Embryonic facial prominence (tissue), 1 donor: ENCODE measurements around the gene FAM20A.
A peak's percentile ranks its signal among the peaks of the same experiment; 100 is the strongest.
"Not testable (repeated sequence)": the region's sequence is repeated elsewhere in the genome, so short reads cannot be mapped to it uniquely, and the experiment has no call there.

Source experiments
- DNase-seq: peaks from one replicate; pipeline ENCODE4 v3.0.0-alpha.2; 2016; ENCODE audit errors: extremely low spot score

FAM20A gene

DNA sequence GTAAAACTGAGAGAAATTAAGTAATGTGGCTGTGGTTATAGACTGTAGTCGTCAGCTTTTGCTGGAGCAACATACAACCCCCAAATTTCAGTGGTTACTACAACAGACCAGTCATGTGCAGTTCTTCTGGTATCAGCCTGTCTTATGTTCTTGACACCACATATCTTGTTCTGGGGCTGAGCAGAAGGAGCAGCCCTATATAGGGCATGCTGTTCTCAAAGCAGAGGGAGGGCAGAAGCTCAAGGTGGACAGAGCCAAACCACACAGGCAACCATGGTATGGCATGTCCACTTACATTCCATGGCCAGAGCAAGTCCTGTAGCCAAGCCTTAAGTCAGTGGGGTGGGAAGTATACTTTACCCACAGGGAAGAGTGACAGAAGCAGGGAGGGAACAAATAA, 81.3 kb downstream of the FAM20A start:
- DNase-seq, result no peak

DNA sequence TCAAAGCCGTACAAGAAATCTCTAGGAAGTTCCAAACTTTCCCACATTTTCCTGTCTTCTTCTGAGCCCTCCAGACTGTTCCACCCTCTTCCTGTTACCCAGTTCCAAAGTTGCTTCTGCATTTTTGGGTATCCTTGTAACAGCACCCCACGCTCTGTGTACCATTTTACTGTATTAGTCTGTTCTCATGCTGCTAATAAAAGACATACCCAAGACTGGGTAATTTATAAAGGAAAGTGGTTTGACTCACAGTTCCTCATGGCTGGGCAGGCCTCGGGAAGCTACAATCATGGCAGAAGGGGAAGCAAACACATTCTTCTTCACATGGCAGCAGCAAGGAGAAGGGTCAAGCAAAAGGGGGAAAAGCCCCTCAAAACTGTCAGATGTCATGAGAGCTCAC, 82.1 kb downstream of the FAM20A start:
- not testable (repeated sequence) for DNase-seq

DNA sequence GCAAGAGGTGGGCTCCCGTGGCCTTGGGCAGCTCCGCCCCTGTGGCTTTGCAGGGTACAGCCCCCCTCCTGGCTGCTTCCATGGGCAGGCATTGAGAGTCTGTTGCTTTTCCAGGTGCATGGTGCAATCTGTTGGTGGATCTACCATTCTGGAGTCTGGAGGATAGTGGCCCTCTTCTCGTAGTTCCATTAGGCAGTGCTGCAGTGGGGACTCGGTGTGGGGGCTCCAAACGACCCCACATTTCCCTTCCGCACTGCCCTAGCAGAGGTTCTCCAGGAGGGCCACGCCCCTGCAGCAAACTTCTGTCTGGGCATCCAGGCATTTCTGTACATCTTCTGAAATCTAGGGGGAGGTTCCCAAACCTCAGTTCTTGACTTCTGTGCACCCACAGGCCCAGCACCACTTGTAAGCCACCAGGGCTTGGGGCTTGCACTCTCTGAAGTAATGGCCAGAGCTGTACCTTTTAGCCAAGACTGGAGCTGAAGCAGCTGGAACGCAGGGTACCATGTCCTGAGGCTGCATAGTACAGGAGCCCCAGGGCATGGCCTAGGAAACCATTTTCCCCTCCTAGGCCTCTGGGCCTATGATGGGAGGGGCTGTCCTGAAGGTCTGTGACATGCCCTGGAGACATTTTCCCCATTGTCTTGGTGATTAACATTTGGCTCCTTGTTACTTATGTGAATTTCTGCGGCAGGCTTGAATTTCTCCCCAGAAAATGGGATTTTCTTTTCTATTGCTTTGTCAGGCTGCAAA, 82.9 kb downstream of the FAM20A start:
- DNase-seq, result no peak

DNA sequence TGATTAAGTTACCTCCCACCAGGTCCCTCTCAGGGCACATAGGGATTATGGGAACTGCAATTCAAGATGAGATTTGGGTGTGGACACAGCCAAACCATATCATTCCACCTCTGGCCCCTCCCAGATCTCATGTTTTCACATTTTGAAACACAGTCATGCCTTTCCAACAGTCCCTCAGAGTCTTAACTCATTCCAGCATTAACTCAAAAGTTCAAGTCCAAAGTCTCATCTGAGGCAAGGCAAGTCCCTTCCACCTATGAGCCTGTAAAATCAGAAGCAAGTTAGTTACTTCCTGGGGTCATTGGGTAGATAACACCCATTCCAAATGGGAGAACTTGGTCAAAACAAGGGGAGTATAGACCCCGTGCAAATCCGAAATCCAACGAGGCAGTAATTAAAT, 83.6 kb downstream of the FAM20A start:
- not testable (repeated sequence) for DNase-seq

DNA sequence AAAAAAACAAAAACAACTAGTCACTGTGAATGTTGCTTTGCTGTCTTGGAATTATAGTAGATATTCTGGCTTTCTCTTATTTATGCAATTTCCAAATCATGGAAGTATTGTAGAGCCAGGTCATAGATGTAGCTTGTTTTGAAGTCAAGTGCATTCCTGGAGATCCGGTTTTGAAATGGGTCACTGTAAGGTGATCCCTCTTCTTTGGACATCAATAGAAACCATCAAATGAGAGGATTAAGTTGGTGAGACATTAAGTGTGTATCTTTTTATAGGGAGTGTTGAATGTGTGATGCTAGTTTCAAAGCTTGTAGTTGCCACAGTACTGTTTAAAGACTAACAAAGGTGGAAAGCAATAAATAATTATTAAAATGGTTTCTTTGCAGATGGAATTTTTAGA, 84.4 kb downstream of the FAM20A start:
- DNase-seq, result no peak

DNA sequence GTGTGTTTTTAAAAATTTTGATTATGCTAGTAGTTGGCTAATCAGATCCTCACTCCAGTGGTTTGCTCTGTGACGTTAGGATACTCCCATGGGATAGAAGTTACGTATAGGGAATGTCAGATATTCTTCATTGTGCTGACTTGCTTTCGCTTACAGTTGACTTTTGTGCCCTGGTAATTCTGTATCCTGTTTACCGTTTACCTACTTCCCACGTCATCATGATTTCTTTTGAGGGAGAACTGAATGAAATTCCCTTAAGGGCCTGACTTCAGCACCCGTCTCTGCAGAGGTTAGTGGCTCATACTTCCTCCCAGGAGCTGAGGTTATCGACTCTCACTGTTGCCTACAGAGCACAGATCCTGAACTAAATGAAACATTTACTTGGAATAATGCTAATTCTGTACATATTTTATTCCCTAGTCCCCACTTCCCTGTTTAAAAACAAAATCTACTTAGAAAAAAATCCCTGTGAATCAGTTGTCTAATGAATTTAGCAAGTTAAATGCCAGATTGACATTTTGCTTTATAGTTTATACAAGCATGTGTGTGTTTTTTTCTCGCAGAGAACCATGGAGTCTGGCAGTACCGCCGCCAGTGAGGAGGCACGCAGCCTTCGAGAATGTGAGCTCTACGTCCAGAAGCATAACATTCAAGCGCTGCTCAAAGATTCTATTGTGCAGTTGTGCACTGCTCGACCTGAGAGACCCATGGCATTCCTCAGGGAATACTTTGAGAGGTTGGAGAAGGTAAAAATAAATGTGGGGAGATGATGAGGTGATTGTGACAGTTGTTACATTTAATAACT, 86.1 kb downstream of the FAM20A start:
- DNase-seq, result no peak

DNA sequence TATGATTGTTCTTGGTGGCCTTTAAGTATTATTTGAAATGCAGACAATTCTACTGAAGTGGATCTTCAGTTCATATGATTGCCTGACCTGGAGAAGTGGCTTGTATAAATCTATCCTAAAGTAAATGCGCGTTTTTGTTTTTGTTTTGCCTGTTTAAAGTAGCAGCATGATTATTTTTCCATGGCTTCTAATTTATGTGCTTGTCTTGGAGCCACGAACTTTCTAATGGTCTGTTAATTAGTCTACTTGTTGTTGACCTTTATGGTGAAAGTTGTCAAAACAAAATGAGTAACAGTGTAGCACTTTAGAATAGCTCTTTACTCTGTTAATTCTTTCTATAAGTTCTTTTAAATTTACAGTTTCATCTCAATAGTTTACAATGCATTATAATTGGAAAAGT, 87.2 kb downstream of the FAM20A start:
- no peak for DNase-seq

DNA sequence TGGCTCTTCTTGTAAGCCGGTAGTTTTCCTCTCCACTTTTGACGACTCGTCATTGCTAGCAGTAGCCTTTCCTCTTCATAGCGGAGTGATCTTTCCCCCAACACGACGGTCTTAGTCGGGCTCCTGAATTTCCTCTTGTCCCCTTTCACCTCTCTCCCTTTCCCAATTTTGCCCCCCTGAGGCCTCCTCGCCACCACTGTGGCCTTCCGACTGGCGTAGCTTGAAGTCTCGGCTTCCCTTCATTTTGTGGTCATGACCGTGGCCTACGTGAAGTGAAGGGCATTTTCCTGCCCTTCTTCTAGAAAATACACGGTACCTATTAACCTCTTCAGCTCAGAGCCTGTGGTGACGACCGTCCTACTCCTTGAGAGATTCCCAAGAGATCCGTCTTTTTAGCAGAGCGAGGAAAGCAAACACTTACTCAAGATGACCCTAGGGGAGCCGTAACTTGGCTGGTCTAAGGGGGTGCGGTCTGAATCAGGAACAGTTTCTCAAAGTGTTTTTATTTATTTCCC, 88.2 kb downstream of the FAM20A start:
- DNase-seq, result peak; percentile 27

DNA sequence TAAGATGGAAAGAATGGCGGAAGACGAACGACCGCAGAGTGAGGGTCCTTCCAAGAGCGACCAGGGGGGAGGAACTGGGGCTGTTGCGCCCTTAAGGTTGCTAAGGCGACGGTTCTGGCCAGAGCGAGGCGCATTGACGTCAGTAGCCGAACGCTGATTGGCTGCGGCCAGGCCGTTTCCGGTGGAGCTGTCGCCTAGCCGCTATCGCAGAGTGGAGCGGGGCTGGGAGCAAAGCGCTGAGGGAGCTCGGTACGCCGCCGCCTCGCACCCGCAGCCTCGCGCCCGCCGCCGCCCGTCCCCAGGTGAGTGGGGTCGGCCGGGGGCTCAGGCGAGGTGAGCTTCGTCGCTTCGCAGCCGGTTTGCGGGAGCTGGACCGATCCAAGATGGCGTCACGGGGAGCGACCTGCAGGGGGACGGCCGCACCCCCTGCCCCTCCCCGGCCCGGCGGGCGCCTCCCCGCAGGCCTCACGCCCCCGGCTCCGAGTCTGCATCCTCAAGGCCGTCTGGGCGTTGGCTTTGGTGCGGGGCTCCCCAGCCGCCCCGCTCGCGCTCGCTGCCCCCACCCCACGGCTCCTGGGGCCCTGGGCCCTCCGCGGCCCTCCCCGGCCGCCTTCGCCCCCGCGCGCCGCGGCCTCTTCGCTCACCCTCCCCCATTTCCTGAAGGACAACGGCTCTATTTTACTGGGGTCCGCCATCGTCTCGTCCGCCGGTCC, 88.8 kb downstream of the FAM20A start, which contains the start of gene PRKAR1A:
PRKAR1A (plus strand) TSS at position 184 of the 713 bp plus-strand sequence. CDS start 2,970 bp downstream, outside the sequence.
- DNase-seq, result peak; percentile 95

DNA sequence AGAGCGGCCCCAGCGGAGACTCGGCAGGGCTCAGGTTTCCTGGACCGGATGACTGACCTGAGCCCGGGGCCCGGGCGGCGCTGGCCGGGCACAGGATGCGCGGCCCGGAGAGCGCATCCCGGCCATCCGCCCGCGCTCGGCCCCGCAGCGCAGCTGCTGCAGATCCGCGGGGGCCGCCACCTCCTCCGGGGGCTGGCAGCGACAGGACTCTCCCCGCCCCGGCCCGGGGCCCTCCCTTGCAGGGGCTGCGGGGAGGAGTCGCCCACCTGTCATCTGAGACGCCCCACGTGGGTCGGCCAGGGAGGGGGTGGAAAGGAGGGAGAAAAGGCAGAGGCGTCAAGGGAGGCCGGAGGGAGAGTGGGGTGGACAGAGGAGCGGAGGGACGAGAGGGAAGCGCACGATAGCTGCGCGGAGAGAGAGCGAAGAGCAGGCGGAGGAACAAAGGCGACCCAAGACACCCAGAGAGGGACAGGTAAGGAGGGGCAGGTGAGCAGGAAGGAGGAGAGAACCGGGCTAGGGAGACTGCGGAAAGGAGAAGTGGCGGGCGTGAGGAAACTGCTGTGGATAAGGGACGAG, 89.4 kb downstream of the FAM20A start:
- DNase-seq, result peak; percentile 75

DNA sequence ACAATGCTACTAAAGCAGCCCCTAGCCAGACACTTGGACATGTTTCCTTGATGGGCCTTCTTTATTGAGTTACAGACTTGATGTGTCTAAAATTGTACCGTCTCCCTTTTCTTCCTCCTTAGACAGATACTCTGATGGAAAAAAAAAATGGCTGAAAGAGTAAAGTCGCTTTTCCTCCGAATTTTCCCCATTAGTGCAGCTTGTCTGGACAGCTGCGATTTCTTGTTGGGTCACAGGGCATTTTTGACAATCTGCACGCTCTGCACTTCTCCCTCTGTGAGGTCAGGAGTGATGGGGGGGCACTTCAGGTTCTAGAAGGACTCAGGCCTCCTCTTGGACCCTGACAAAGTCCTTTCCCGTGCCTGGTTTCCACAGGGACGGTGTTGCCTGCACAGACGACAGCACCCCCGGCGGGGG, 89.9 kb downstream of the FAM20A start:
- no peak for DNase-seq

DNA sequence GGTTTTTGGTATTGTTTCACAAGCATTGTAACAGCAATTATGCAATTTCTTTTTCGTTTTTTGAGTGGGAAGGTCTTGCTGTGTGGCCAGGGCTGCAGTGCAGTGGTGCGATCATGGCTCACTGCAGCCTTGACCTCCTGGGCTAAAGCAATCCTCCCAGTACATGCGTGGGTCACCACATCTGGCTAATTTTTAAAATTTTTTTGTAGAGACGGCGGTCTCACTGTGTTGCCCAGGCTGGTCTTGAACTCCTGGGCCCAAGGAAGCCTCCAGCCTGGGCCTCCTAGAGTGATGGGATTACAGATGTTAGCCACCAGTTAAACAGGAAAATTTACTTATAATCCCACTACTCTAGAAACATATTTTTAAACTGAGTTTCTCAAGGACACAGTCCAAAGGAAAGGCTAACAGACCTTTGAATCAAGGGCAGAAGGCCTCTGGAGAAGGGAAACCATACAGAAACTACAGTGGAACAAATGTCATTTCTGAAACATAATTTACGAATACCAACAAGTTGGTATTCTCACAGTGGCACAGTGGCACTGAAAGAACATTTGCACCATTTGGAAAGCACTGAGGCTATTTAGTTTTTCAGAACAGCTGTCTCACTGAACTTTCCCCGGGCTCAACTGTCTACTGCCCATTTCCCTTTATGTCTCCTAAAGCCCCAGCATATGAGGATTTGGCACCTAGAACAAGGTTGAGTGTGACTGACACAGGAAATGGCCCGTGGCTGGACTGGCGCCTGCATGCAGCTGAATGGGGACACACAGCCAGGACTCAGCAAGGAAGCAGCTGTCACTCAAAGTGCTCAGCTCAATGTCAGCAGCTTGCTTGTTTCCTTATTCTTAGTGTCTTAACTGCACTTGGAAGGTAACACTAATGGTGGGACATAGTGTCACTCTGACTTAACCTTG, 91.8 kb downstream of the FAM20A start:
- DNase-seq, result no peak

DNA sequence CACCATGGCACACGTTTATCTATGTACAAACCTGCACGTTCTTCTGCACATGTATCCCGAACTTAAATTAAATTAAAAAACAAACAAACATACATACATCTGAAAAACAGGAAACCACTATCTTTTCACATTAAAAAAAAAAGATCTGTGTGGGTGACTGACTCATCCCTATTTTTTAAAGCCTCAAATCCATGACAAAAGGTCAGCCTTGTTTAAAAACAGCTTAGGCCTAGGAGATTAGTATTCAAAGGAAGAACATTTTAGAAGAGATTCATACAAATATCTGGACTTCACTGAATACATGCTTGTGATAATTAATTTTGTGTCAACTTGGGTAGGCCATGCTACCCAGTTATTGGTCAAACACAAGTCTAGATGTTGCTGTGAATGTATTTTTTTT, 93.6 kb downstream of the FAM20A start:
- DNase-seq, result no peak

DNA sequence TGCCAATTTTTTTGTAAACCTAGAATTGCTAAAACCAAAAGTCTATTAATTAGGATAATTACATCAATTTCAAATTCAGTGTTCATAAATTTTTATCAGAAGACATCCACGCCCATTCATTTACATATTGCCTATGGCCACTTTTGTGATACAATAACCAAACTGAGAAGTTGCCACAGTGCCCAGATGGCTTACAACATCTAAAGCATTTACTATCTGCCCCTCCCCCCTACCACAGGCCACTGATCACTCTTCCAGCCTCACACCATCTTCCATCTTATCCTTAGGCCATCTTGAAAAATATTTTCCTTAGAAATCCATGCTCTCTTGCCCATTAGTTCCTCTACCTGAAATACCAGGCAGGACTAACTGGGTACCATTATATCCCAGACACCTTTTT, 95.2 kb downstream of the FAM20A start:
- no peak for DNase-seq

DNA sequence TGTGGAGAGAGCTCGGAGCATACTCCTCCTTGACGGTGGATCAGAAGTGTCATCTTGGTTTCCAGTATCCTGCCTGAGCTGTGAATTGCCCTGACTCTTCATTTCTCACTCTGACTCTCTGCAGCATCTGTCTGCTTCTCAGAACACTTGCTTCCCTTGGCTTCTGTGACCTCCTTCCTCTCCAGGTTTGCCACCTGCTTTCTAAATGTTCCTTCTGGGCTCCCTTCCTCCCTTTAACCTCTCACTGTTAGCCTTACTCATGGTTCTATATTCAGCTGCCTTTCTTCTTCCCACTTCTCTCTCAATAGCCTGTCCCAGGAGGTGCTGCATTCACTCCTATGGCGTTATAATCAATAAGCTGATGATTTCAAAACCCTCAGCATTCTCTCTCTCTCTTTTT, 100.1 kb downstream of the FAM20A start:
- DNase-seq, result no peak

DNA sequence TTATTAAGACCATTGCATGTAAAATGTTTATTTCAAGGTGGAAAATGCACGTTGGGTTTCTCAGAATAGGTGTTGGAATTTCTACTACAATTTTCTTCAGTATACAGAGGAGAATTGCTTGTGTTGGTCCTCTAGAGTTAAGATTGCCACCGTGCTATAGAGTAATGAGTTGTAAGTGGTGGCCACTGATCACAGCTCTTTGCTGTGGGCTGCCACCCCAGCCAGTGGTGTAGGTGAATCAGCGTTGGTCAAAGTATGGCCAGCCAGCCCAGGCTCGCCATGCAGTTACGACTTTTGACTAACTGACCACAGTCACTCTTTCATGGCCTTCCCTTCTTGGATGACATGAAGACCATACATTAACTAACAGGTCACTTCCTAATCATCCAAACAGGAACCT, 101.6 kb downstream of the FAM20A start:
- no peak for DNase-seq

DNA sequence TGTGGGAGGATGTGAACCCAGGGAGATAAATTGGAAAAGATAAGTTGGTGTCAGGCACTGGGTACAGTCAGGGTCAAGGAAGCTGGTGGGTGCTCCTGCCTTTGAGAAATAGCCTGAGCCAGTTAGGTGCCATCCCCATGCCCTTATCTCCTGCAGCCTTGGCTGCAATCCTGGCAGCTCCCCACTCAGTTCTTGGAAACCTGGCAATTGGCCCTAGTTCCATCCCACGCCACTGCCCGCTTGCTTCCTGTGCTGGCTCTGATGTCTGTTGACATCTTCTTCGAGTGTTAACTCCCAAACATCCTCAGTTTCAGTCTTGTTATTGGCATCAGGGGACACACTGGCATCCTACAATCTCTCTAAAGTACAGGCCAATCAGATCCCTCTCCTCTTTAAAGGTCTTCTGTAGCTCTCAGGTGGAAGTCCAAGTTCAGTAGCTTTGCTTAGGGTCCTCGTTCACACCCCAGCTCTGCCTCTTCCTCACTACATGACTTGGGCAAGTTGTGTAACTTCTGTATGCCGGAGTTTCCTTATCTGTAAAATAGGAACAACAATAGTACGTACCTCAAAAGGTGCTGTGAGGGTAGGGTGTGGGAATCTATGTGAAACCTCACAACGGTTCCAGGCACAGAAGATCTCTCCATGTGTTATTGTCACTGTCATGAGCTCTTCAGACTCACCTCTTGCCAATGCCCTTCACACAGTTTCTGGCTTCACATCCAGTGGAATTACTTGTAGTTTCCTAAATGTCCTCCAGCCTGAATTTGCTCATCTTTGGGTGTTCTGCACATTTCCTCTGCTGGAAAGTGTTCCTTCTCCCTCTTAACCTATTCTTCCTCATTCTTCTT, 102.5 kb downstream of the FAM20A start:
- DNase-seq, result no peak

DNA sequence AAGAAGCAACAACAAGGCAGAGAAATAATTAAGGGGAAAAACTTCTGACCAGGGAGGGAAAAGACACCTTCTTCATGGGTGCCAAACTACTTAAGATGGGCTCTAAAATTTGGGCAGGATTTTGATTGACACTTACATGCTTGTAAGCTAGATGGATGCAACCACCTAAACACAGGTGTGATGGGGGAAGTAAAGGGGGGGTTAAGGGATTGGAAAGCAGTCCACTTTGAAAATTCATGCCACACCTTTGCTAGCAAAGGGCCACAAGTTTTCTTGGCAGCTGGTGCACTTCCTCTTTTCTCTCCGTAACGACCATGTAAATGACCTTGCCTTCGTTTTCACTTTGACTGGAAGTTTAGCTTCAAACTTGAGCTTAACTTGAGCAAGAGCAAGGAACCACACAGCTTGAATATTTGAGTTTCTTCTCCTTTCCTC, 103.3 kb downstream of the FAM20A start:
- no peak for DNase-seq

DNA sequence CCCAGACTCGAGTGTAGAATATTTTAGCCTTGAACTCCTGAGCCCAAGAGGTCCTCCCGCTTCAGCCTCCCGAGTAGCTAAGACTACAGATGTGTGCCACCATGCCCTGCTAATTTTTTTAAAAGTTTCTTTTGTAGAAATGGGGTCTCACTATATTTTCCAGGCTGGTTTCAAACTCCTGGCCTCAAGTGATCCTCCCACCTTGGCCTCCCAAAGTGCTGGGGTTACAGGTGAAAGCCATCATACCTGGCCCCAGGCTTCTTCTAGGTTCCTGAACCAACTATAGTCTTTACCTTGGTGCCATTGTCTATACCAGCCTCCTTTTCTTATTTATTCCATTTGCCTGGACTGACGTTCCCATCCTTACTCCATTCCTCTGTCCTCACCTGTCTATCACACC, 106.1 kb downstream of the FAM20A start:
- DNase-seq, result no peak
